Brain microvascular endothelial cell (primary cell): ENCODE results near the gene MAPK1IP1L.

Source experiments
- DNase-seq: peaks from one replicate; pipeline ENCODE4 v3.0.0-alpha.2; 2020
- H3K27ac ChIP-seq: fragments of 250-450 bp; sonication (Bioruptor Pico); 2 replicates; pipeline ENCODE4 v1.5.1; 2020; ENCODE audit warnings: mild to moderate bottlenecking, moderate library complexity
- H3K27me3 ChIP-seq: fragments of 250-450 bp; sonication (Bioruptor Pico); replicated peaks from 2 replicates; pipeline ENCODE4 v1.5.1; 2020; ENCODE audit warnings: mild to moderate bottlenecking
- H3K36me3 ChIP-seq: fragments of 250-450 bp; sonication (Bioruptor Pico); replicated peaks from 2 replicates; pipeline ENCODE4 v1.5.1; 2020; ENCODE audit warnings: mild to moderate bottlenecking
- H3K4me3 ChIP-seq: 2 replicates; pipeline ENCODE4 v1.5.1; 2011; ENCODE audit warnings: low read depth, mild to moderate bottlenecking, control low read depth, low read length, moderate library complexity
- in situ Hi-C: cut with HindIII; loops from 2 replicates; pipeline ENCODE4 v1.10.0; 2017; ENCODE audit warnings: low sequenced_read_pairs, low pct_ligation_motif_present
- TF ChIP-seq, protein P1 (sequence below): IDR thresholded peaks from 2 replicates; pipeline ENCODE4 v1.5.1; 2011; ENCODE audit warnings: low read depth, mild to moderate bottlenecking, moderate library complexity, low read length, control low read depth, inconsistent platforms; ENCODE audit errors: missing control alignments

The MAPK1IP1L gene

DNA sequence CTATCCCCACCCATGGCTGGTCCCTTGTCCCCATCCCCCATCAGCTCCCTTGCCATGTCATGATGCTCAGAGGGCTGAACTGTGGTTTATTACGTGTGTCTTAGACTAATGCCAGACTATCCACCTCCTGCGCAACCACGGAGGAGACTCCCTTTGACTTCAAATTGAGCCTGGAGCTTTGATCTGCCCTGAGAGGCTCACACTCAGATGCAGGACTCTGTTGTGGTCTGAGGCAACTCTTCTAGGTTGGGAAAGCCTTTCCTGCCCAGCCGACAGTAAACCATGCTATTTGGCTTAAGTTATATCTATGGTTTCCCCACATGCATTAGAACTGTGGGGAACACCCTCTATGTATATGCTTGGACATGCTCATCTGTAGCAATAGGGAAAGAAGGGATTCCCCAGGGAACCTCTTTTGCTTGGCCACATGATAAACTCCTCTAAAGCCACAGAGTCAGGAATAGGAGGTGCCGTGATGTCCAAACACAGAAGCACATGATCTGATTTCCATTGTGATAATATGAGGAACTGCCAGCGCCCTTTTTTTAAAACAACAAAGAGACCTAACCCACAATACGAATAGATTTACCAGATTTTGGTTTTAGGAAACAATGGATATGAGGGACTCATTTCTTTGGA, 66.5 kb downstream of the MAPK1IP1L start:
- Histone ChIP-seq H3K27me3 (no peaks in the 10 kb centered on the region), H3K27ac (no peak overlapping the region), H3K4me3 (no peak overlapping the region), H3K36me3 (no peaks in the 10 kb centered on the region)
- no peak for DNase-seq
- in situ Hi-C loops = no loop called here
- TF ChIP-seq, protein P1, sequence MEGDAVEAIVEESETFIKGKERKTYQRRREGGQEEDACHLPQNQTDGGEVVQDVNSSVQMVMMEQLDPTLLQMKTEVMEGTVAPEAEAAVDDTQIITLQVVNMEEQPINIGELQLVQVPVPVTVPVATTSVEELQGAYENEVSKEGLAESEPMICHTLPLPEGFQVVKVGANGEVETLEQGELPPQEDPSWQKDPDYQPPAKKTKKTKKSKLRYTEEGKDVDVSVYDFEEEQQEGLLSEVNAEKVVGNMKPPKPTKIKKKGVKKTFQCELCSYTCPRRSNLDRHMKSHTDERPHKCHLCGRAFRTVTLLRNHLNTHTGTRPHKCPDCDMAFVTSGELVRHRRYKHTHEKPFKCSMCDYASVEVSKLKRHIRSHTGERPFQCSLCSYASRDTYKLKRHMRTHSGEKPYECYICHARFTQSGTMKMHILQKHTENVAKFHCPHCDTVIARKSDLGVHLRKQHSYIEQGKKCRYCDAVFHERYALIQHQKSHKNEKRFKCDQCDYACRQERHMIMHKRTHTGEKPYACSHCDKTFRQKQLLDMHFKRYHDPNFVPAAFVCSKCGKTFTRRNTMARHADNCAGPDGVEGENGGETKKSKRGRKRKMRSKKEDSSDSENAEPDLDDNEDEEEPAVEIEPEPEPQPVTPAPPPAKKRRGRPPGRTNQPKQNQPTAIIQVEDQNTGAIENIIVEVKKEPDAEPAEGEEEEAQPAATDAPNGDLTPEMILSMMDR = no peak

DNA sequence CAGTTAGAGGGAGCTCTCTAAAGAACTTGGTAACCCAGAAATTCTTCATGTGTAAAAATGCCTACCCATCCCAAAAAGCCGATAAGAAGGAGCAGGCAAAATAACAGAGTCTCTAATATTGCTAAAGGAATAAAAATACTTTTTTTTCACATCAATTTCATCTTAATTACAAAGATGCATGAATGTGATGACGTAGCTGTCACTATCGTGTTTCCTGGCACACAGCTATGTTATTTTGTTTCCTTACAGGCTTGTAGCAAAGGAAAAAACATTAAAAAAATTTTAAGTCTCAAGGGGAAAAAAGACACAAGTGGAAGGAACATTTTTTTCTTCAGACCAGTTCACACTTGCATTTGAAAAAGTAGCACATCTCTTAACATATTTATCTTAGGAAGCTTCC, 67.3 kb downstream of the MAPK1IP1L start:
- Histone ChIP-seq H3K4me3 (no peak overlapping the region), H3K27me3 (no peaks in the 10 kb centered on the region), H3K27ac (no peak overlapping the region), H3K36me3 (no peaks in the 10 kb centered on the region)
- TF ChIP-seq, protein P1 = no peak
- in situ Hi-C loops = no loop called here
- no peak for DNase-seq
